Amygdala (tissue), 56 donors: ENCODE results near the gene TAF11.
"Not testable (repeated sequence)": the region's sequence is repeated elsewhere in the genome, so short reads cannot be mapped to it uniquely, and the experiment has no call there.

ENCODE experiments used
- DNase-seq, 56 donors: peaks; one replicate each; lab custom pipeline; 2025; lab: John Stamatoyannopoulos, UW

The TAF11 gene

DNA sequence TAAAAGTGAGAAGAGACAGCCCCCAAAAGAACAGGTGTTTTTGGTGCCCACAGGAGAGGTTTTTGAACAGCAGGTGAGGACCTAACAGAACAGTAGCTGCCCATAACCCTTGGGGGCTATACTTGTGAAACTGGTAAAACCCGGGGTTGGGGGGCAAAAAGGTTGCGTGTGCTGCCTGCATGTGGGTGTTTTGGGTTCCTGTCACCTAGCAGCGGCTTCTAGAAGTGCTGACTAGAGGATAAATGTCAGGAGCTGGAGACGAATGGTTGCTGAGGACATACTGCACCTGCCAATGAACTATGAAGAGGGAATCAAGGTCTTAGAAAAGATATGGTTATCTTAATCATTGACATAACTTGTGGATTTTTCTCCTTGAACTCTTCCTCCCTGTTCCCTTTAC is 16.0 kb downstream of the TAF11 start:
- no peak for DNase-seq

DNA sequence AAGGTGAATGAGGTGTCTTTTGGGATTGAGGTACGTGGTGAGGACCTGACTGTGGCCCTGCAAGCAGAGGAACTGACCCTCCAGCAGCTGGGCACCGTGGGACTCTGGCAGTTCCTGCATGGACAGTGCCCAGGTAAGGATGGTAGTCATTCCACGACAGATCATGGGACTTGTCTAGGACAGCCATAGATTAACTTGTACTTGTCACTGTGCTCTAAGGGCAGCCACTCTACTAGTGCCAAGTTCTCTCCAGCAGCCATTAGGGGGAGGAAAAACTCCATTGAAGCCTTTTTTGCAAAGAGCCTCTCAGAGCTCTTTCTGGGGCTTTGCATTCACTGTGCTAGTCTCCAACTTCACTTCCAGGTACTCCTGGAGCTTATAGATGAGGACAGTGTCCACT is 20.4 kb downstream of the TAF11 start:
- no peak for DNase-seq

DNA sequence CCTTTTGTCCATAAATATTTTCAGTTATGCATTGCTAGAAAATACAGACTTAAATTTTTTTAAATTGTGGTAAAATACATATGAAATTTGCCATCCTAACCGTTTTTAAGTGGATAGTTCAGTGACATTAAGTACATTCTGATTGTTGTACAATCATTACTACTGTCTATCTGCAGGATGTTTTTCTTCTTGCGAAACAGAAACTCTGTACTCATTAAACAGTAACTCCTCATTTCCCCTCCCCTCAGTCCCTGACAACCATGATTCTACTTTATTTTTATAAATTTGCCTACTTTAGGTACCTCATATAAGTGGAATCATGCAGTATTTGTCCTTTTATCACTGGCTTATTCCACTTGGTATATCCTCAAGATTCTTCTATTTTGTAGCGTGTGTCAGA is 21.3 kb downstream of the TAF11 start:
- DNase-seq = no peak

DNA sequence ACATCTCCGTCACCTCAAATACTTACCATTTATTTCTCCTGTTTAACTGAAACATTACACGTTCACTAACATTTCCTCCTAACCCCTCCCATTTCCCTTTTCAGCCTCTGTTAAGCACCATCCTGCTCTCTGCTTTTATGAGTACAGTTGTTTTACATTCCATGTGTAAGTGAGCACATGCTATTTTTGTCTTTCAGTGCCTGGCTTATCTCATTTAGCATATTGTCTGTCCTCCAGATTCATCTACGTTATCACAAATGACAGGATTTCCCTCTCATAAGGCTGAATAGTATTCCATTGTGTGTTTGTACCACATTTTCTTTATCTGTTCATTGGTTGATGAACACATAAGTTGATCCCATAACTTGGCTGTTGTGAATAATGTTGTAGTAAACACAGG is 22.7 kb downstream of the TAF11 start:
- no peak for DNase-seq

DNA sequence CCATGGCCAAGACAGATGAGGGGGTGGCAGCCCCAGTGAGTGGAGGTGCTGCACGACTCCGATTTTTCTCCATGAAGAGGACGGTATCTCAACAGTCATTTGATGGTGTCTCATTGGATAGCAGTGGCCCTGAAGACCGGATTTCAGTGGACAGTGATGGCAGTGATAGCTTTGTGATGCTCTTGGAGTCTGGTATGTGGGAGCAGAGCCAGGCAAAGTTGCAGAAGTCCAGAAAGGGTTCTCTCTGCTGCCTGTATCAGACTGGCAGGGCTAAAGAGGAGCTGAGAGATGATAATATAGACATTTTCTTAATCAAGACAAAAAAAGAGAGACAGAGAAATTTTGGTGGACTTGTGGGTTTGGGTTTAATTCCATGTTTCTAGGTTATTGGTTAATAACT is 23.8 kb downstream of the TAF11 start:
- no peak for DNase-seq

DNA sequence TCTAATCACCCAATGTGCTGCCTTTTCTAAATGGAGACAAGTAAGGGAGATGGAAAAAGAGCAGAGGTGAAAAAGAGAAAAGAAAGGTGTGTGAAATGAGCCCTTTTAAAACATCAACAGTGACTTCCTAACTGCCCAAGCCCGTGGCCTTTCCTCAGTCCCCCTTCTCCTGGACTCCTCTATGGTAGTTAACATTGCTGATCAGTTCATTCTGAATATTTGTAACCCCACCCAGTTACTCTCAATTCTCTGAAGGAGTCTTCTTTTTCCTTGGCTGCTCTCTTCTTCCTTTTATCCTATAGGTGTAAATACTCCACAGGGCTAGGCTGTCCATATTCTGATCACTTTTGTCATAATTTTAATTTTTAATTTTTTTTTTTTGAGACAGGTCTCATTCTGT is 27.1 kb downstream of the TAF11 start:
- no peak for DNase-seq

DNA sequence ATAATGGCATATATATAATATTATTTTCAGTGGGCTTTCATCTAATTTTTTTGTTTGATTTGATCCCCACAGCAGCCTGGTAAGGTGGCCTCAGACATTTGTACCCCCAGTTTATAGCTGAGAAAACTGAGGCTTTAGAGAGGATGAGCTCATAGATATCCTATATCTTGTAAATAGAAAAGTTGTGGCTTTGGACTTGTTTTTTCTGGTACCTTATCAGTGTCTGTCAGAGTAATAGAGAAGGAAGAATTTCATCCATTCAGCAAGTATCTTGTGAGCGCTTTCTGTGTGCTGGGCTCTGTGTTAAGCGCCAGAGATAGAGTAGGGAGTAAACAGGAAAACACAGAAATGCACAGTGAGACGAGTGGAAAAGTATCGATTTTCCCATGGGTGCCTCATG is 27.9 kb downstream of the TAF11 start:
- DNase-seq = no peak

DNA sequence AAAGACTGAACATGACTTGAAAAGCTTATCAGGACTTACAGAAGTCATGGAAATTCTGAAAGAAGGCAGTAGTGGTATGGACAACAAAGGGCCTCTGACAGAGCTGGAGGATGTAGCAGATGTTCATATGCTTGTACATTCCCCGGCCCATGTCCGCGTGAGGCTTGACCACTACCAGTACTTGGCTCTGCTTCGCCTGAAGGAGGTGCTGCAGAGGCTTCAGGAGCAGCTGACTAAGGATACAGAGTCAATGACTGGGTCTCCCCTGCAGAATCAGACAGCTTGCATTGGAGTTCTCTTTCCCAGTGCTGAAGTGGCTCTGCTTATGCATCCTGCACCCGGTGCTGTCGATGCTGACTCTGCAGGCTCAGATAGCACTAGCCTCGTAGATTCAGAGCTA is 29.2 kb downstream of the TAF11 start:
- DNase-seq = no peak

DNA sequence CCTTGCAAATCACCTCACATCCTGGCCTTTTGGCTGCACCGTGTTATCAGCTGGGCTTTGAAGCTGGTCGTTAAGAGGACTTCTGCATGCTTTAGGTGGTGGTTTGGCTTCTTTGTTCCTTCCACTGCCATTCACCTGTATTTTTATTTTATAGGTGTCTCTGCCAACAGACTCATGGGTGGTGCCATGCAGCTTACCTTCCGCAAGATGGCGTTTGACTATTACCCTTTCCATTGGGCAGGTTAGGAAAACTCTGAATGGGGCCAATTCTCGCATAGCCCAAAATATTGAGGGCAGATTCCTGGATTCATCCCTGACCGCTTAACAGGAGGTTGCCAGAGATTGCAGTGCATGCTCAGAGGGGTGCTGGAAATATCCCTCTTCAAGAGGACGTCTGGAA is 32.4 kb downstream of the TAF11 start:
- DNase-seq = no peak

DNA sequence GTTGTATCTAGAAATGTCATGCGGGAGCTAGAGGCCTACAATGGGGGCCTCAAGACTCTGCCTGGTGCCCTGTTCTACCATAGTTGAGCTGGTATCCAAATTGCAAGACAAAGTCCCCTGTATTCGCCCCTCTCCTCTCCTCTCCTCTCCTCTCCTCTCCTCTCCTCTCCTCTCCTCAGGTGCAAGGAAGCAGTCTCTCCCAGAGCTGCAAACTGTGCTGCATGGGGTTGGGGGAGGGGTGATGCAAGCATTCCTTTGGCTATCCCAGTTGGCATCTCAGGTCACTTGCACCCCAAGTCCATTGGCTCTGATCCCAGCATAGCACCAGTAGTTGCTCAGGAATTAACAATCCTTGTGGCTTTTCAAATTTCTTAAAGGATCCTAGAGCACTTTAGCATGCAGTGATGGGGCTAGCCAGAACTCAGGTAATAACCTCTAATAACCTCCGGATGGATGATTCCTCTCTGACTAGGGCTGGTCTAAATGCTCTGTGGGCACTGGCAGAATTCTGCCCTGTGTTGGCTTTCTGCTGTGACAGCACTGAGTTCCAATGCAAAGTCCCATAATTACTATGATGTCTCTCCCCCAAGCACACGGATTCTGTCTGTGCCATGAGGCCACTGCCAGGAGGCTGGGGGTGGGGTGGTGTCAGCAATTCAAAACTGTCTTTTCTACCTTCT is 35.3 kb downstream of the TAF11 start:
- no peak for DNase-seq

DNA sequence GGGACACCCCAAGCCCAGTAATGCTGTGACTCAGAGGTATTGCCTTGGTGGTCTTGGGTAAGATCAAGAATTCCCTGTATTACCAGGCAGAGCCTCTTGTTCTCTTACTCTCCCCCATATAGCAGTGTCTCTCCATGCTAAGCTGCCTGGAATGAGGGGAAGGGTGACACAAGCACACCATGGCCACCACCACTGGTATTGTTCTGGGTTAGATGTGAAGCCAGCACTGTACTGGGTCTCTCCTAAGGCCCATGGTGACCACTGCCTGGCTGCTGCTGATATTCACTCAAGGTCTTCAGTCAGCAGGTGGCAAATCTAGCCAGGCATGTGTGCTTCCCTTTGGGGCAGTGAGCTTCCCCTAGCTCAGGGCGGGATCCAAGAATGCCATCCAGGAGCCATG is 36.5 kb downstream of the TAF11 start:
- no peak for DNase-seq

DNA sequence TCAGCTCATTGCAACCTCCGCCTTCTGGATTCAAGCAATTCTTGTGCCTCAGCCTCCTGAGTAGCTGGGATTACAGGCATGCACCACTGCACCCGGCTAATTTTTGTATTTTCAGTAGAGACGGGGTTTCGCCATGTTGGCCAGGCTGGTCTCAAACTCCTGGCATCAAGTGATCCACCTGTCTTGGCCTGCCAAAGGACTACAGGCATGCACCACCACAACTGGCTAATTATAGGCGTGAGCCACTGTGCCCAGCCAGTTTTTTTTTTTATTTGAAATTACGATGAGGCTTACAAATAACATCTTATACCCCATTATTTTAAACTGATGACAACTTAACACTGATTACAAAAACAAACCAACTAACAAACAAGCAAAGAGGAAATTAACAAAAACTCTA is 38.8 kb downstream of the TAF11 start:
- DNase-seq = not testable (repeated sequence)

DNA sequence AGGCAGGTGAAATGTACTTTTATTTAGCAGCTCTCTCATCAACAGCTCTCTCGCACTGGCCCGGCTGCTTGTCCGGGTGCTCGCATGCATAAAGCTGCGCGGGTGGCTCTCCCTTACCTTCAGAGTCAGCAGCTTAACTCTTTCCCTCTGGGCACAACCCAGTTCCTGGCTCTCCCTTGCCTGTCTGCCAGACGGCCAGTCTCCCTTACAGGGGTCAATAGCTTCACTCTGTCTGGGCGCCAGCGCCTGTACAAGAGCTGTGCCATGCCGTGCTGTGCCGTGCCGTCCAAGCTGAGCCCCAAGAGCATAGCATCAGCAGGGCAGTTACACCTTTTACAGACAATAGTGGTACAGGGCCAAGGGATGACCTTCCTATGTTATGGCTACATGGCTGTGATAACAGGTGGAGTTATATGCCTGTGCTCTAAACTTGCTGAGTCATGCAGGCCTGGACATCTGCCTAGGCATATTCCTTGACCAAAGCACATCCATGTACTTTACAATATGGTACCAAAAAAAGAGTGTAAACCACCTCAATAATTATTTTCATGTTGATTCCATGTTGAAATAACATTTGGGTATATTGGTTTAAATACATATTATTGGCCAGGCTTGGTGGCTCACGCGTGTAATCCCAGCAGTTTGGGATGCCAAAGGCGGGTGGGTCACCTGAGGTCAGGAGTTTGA is 48.0 kb downstream of the TAF11 start:
- DNase-seq = no peak

DNA sequence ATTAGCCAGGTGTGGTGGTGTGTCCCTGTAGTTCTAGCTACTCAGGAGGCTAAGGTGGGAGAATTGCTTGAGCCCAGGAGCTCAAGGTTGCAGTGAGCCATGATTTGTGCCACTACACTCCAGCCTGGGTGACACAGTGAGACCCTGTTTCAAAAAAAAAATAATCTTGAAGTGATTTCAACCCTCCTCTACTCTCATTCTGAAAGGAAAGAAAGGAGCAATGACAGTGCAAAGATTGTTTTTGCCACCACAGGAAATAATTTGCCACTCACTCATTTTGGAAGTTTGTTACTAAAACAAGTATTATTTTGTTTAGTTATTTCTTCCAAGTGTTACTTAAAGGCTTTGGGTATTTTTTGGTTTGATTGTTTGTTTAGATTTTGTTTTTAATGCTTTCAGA is 50.3 kb downstream of the TAF11 start:
- DNase-seq = no peak

DNA sequence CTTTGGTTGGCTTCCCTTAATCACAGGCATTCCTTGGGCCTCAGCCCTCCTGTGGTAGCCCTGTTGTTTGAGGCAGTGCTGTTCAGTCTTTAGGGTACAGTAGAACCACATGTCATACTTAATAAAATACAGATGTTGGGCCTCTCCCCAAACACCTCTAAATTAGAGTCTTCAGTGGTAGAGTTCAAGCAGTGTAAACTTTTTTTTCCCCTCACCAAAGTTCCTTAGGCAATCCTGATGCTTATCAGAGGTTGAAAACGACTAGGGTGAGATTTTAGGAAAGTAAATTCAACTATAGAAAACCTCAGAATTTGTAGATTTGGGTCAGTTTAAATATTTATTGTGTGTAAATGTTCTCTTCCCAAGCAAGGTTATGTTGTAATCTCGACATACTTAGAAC is 51.4 kb downstream of the TAF11 start:
- DNase-seq = no peak

DNA sequence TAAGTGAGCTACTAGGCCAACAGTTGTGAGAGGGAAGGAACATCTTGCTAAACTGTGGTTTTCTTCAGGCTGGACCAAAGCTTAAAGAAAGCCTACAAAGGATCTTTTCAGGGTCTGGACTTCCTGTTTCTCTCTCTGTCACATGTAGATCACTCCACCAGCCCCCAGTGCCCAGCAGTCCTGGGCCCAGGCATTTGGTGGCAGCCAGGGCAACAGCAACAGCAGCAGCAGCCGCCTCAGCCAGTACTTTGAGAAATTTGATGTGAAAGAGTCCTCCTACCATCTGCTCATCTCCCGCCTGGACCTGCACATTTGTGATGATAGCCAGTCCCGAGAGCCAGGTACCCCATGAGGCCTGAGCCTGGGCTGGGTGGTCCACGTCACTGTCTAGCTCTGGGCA is 51.8 kb downstream of the TAF11 start:
- DNase-seq = peak in 23 of 56 donors; percentile 2 to 40 (median 11)

DNA sequence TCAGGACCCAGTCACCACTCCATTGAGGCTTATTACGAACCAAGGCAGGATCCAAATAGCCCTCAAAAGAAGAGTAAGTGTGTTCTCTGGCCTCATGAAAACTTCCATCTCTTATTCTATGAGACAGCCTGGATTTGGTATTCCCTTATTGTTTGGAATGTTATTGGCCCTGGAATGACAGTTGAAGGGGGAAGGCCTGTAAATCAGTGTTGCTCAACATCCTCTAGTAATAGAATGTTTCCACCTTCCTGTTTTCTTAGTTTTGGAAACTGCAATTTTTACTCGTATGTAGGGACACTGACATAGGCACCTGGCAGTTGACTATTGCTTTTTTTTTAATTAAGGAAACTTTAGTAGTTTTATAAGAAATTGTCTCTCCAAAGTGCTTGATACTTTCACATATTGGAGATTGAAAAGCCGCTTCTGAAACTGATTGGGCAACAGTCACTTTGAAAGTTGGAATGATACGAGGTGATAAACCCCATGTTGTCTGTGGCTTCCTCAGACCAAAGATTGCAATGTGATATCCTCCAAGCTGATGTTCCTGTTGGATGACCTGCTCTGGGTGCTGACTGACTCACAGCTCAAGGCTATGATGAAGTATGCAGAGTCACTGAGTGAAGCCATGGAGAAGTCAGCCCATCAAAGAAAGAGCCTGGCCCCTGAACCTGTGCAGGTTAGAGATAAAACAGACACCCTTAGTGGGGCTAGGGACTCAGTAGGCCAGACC is 52.9 kb downstream of the TAF11 start:
- no peak for DNase-seq

DNA sequence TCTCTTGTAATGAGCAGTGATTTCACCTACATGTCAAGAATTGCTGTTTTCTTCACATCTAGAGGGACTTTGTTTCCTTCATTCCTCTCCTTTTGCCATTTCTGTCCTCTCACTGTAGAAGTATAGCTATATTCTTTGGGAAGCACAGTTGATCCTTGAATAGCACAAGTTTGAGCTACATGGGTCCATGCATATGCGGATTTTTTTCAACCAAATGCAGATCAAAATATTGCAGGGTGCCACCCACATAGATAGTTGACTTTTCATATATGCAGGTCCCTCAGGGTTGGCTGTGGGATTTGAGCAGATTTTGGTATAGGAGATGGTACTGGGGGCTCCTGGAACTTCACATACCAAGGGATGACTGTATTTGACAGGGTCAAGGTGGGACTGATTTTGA is 54.9 kb downstream of the TAF11 start:
- DNase-seq = no peak

DNA sequence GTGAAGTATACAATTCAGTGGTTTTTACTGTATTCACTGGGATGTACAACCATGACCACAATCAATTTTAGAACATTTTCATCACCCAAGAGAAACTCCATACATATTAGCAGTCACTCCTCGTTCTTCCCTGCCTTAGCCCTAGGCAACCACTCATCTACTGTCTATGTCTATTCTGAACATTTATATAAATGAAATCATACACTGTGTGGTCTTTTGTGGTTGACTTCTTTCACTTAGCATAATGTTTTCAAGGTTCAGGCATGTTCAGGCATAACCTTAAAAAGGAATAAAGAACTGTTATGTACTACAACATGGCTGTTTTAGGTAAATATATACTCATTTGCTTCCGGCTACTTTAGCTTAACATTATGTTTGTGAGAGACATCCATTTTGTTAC is 58.7 kb downstream of the TAF11 start:
- DNase-seq = no peak
